ENCODE measurements around the gene AMIGO2. TPM values are rescaled to one million over a fixed set of nuclear protein-coding genes. Genes with fewer than 3 reads are reported as not detected.
A peak's percentile ranks its signal among the peaks of the same experiment; 100 is the strongest.

The AMIGO2 gene
- 4.0 to 6.5 TPM (median 4.9 TPM) in 3 replicates for total RNA-seq (2021)
- percentile 71 among the genes with signal in this experiment for Bru-seq, nascent RNA
- long read RNA-seq, experiment 1, transcript AMIGO2-201 (2 exons, 3,763 nt) = major isoform, 18 of 33 reads
- long read RNA-seq, experiment 1, transcript AMIGO2-203 (3 exons, 2,856 nt) = minor isoform, 7 of 33 reads
- long read RNA-seq, experiment 1, partial matches to known transcripts = 1 of 33 reads
- long read RNA-seq, experiment 1, other reads (novel, unspliced or antisense) = 5 of 33 reads
- long read RNA-seq, experiment 2, partial matches to known transcripts = 0 of 7 reads
- long read RNA-seq, experiment 2, other reads (novel, unspliced or antisense) = 2 of 7 reads
- long read RNA-seq, experiment 3 = 0 reads

GRCh38 chr12:47079468-47079980, at the start of gene AMIGO2, which contains the start of gene PCED1B:
AMIGO2 (minus strand) TSS chr12:47079959; CDS start chr12:47079002, 957 bp downstream.
PCED1B (plus strand) TSS chr12:47079621; CDS start chr12:47235064, 155,443 bp downstream.
- TF ChIP-seq MAX (CRISPR knock-in tag; IDR thresholded peaks at IDR 0.05) = no peak
- no peak for TF ChIP-seq ZMAT4 (CRISPR knock-in tag; IDR thresholded peaks at IDR 0.05)
- no peak for TF ChIP-seq ZNF219 (CRISPR knock-in tag; IDR thresholded peaks at IDR 0.05; ENCODE audit: borderline replicate concordance)
- no peak for TF ChIP-seq HMGA2 (CRISPR knock-in tag; IDR thresholded peaks at IDR 0.05)
- TF ChIP-seq MYBL2 (CRISPR knock-in tag; IDR thresholded peaks at IDR 0.05) = no peak
- no peak for TF ChIP-seq E2F5 (CRISPR knock-in tag; IDR thresholded peaks at IDR 0.05)
- TF ChIP-seq ATF3 (CRISPR knock-in tag; conservative IDR thresholded peaks at IDR 0.05) = no peak
- TF ChIP-seq EMX1 (CRISPR knock-in tag; IDR thresholded peaks at IDR 0.05) = no peak
- no peak for TF ChIP-seq TEAD4 (CRISPR knock-in tag; IDR thresholded peaks at IDR 0.05)
- TF ChIP-seq E2F1 (CRISPR knock-in tag; IDR thresholded peaks at IDR 0.05) = no peak
- no peak for TF ChIP-seq PRRX2 (CRISPR knock-in tag; IDR thresholded peaks at IDR 0.05)
- no peak for TF ChIP-seq ARID4B (CRISPR knock-in tag; IDR thresholded peaks at IDR 0.05; ENCODE audit: borderline replicate concordance)
- TF ChIP-seq CBFB (CRISPR knock-in tag; IDR thresholded peaks at IDR 0.05; ENCODE audit: low read depth) = no peak
- no peak for TF ChIP-seq ATF2 (CRISPR knock-in tag; IDR thresholded peaks at IDR 0.05; ENCODE audit: borderline replicate concordance, low read depth)
- TF ChIP-seq NFYB (CRISPR knock-in tag; conservative IDR thresholded peaks at IDR 0.05; ENCODE audit: low read depth) = no peak
- TF ChIP-seq ZNF232 (CRISPR knock-in tag; IDR thresholded peaks at IDR 0.05) = no peak
- no peak for TF ChIP-seq GABPB1 (CRISPR knock-in tag; IDR thresholded peaks at IDR 0.05)
- no peak for TF ChIP-seq JUN (CRISPR knock-in tag; IDR thresholded peaks at IDR 0.05)
- TF ChIP-seq NR2C2 (CRISPR knock-in tag; IDR thresholded peaks at IDR 0.05) = no peak
- TF ChIP-seq MXD4 (CRISPR knock-in tag; IDR thresholded peaks at IDR 0.05; ENCODE audit: borderline replicate concordance) = no peak
- H3K27me3 Mint-ChIP-seq (ENCODE audit: low read depth) = peaks cover 18% of the 10 kb centered on the region
- DNase-seq (ENCODE audit: low spot score) = peak; percentile 70
- ChIA-PET CTCF (interaction anchor here (0.6 to 4.8 kb wide), 6 partner anchors 9 to 558 kb away, joined by 3 to 32 read pairs (median 4); no protein-coding TSS in a partner anchor), POLR2A (no interaction called here)
- peak within 1 kb of the TSS; percentile 25 for H3K27ac Mint-ChIP-seq
- no peaks in the 10 kb centered on the region for H3K9me3 Mint-ChIP-seq
- ATAC-seq = peak; percentile 69
- H3K4me1 Mint-ChIP-seq = peaks cover 77% of the 10 kb centered on the region
- peak within 1 kb of the TSS; percentile 88 for H3K4me3 Mint-ChIP-seq
- no peaks in the 10 kb centered on the region for H3K36me3 Mint-ChIP-seq
